ENCODE data around the gene ZNF679. TPM values are rescaled to one million over a fixed set of nuclear protein-coding genes. Genes with fewer than 3 reads are reported as not detected.
"Not testable (repeated sequence)": the region's sequence is repeated elsewhere in the genome, so short reads cannot be mapped to it uniquely, and the experiment has no call there.

The ZNF679 gene
- total RNA-seq, 1 donor from 2014 or later: not detected

DNA sequence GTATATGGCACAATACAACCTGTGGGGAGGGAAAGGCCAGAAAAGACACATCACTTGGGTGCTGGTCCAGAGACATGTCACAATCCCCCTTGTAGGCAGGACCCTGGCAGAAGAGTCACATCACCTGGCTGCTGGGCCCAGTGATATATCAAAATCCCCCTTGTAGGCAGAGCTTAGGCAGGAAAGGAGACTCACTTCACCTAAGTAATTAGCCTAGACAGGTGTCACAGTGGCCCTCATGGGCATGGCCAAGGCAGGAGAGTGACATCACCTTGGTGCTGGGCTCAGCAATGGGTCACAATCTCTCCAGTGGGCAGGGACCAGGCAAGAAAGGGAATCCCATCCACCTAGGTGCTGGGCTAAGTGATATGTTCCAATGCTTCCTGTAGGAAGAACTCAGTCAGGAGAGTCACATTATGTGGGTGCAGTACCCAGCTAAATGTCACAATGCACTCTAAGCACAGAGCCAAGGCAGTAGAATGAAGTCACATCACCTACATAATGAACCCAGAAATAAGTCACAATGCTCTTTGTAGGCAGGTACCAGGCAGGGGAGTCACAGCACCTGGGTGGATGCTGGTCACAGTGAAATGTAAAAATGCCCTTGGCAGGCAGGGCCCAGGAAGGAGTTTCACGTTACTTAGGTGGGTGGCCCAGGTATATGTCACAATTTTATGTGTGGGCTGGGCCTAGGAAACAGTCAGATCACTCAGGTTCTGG is 66.6 kb downstream of the ZNF679 start:
- no peak for DNase-seq (ENCODE audit: extremely low spot score in 2 of 2)
- Histone ChIP-seq H3K4me1 (no peaks in the 10 kb centered on the region), H3K27ac (no peak overlapping the region), H3K36me3 (no peaks in the 10 kb centered on the region), H3K27me3 (no peaks in the 10 kb centered on the region), H3K4me3 (no peak overlapping the region), H3K9me3 (no peaks in the 10 kb centered on the region)
- TF ChIP-seq POLR2A (IDR thresholded peaks at IDR 0.05) (no peak), POLR2AphosphoS5 (IDR thresholded peaks at IDR 0.05; ENCODE audit: insufficient read depth in 1 of 2, low read depth in 1 of 2) (no peak)
- TF ChIP-seq, protein P1, sequence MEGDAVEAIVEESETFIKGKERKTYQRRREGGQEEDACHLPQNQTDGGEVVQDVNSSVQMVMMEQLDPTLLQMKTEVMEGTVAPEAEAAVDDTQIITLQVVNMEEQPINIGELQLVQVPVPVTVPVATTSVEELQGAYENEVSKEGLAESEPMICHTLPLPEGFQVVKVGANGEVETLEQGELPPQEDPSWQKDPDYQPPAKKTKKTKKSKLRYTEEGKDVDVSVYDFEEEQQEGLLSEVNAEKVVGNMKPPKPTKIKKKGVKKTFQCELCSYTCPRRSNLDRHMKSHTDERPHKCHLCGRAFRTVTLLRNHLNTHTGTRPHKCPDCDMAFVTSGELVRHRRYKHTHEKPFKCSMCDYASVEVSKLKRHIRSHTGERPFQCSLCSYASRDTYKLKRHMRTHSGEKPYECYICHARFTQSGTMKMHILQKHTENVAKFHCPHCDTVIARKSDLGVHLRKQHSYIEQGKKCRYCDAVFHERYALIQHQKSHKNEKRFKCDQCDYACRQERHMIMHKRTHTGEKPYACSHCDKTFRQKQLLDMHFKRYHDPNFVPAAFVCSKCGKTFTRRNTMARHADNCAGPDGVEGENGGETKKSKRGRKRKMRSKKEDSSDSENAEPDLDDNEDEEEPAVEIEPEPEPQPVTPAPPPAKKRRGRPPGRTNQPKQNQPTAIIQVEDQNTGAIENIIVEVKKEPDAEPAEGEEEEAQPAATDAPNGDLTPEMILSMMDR (IDR thresholded peaks at IDR 0.05): no peak
- intact Hi-C loops (cut with DNase I): no loop called here

DNA sequence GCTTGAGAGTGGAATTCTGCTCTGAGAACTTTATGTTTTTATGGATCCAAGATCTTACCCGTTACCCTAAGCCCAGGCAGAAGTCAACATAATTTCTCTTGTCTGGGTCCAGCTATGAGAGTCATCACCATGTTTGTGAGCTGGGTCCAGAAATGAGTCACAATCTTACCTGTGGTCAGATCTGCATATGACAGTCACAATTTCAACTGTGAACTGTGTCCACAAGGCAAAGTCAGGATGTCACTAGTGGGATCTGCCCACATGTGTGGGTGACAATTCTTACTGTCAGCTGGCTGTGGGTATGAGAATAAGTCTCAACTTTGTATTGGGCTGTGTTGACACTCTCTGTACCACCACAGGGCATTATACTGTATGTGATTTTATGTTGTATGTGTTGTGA is 69.1 kb downstream of the ZNF679 start:
- H3K27ac ChIP-seq; H3K9me3 ChIP-seq; H3K27me3 ChIP-seq; H3K4me1 ChIP-seq; intact Hi-C loops (cut with DNase I); H3K4me3 ChIP-seq; DNase-seq (ENCODE audit: extremely low spot score in 2 of 2); H3K36me3 ChIP-seq: not testable (repeated sequence)

DNA sequence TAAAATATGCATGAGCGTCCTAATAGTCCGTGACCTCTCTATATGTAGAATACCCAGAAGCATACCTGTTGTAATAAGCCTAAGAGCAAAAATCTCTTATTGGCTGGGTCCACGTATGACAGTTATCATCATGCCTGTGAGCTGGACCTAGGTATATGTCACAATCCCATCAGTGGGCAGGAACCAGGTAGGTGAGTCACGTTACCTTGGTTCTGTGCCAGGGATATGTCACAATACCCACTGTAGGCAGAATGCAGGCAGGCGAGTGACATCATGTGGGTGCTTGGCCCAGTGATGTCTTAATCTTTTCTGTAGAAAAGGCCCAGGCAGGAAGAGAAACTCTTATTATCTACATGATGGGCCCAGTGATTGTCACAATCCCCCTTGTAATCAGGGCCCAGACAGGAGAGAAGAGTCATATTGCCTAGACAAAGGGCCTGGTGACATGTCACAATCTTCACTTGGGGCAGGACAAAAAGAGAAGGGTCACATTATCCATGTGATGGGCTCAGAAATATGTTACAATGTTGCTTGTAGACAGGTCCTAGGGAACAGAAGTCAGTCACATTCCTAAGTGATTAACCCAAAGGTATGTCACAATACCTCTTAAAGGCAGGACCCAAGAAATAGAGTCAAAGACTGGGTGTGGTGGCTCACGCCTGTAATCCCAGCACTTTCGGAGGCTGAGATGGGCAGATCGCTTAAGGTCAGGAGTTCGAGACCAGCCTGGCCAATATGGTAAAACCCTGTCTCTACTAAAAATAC is 72.5 kb downstream of the ZNF679 start:
- H3K27ac ChIP-seq: no peak overlapping the region
- TF ChIP-seq, protein P1 (IDR thresholded peaks at IDR 0.05): no peak
- no peak for TF ChIP-seq POLR2A (IDR thresholded peaks at IDR 0.05)
- no peak for TF ChIP-seq POLR2AphosphoS5 (IDR thresholded peaks at IDR 0.05; ENCODE audit: insufficient read depth in 1 of 2, low read depth in 1 of 2)
- no peaks in the 10 kb centered on the region for H3K36me3 ChIP-seq
- DNase-seq (ENCODE audit: extremely low spot score in 2 of 2): peak in 1 of 2 donors; percentile 79
- no peaks in the 10 kb centered on the region for H3K27me3 ChIP-seq
- no peak overlapping the region for H3K4me3 ChIP-seq
- H3K4me1 ChIP-seq: no peaks in the 10 kb centered on the region
- H3K9me3 ChIP-seq: no peaks in the 10 kb centered on the region
- intact Hi-C loops (cut with DNase I): no loop called here

DNA sequence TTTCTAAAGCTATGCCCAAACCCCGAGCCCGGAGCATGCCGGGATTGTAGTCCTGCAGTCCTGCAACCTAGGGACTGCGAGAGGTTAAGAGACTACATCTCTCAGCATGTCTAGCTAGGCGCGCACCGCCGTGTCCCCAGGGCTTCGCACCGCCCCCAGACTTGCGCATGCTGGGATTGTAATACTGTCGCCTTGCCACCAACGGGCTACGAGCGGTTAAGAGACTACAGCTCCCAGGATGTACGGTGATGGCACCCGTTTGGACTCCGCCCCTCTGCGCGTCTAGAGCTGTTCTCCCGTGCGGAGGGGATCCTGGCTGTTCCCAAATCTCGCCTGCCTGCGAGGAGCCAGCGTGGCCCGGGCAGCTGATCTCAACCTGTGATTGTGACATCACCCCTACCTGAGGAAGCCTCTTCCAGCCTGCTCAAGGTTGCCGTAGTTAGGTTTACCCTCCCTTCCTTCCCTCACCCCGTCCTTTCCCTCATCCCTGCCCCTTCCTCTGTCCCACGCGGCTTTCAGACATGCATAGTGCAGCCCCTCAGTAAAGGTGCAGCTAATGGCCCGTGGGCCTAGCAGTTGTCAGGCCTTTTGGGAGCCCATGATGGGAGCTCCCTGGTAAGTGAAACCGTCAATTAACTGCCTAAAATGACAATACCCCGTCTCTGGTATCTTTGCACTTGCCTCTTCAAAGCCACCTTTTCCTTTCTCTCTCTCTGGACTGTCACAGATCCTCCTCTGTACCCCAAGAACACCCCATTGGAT is 79.2 kb downstream of the ZNF679 start:
- peak; percentile 97 for DNase-seq (ENCODE audit: extremely low spot score in 2 of 2)
- H3K27me3 ChIP-seq: no peaks in the 10 kb centered on the region
- intact Hi-C loops (cut with DNase I): no loop called here
- H3K4me1 ChIP-seq: peaks cover 15% of the 10 kb centered on the region
- peak overlapping the region; percentile 54 to 58 for H3K4me3 ChIP-seq
- peak; percentile 88 to 91 for TF ChIP-seq POLR2AphosphoS5 (IDR thresholded peaks at IDR 0.05; ENCODE audit: insufficient read depth in 1 of 2, low read depth in 1 of 2)
- TF ChIP-seq POLR2A (IDR thresholded peaks at IDR 0.05): peak in 1 of 2 donors; percentile 23
- TF ChIP-seq, protein P1 (IDR thresholded peaks at IDR 0.05): peak in 1 of 3 experiments; percentile 29
- H3K9me3 ChIP-seq: no peaks in the 10 kb centered on the region
- H3K27ac ChIP-seq: peak overlapping the region; percentile 92
- H3K36me3 ChIP-seq: no peaks in the 10 kb centered on the region

DNA sequence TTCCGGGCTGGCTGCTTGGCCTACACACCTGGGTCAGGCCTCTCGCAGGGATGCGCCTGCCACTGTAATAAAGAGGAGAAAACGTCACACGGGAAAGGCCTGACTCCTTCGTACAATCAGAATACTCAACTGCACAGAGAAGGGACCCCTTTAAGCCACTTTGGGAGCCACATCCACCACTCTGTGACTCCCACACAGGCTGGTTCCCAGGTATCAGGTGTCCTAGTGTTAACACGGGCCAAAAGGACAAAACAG is 79.7 kb downstream of the ZNF679 start:
- intact Hi-C loops (cut with DNase I): no loop called here
- H3K4me1 ChIP-seq: peaks cover 15% of the 10 kb centered on the region
- H3K4me3 ChIP-seq: peak overlapping the region; percentile 54 to 58
- H3K9me3 ChIP-seq: no peaks in the 10 kb centered on the region
- H3K27ac ChIP-seq: peak overlapping the region; percentile 92
- peak in 1 of 2 donors; percentile 78 for DNase-seq (ENCODE audit: extremely low spot score in 2 of 2)
- TF ChIP-seq POLR2AphosphoS5 (IDR thresholded peaks at IDR 0.05; ENCODE audit: insufficient read depth in 1 of 2, low read depth in 1 of 2) (no peak), POLR2A (IDR thresholded peaks at IDR 0.05) (no peak)
- TF ChIP-seq, protein P1 (IDR thresholded peaks at IDR 0.05): no peak
- H3K36me3 ChIP-seq: no peaks in the 10 kb centered on the region
- no peaks in the 10 kb centered on the region for H3K27me3 ChIP-seq
